GM19193 (cell line): ENCODE results near the gene TCF12.

Source experiments
- POLR2A ChIP-seq: IDR thresholded peaks from 4 replicates; pipeline ENCODE4 v1.6.1; 2011; ENCODE audit not compliant: insufficient read depth, insufficient read length; ENCODE audit errors: extremely low read depth

Gene TCF12

DNA sequence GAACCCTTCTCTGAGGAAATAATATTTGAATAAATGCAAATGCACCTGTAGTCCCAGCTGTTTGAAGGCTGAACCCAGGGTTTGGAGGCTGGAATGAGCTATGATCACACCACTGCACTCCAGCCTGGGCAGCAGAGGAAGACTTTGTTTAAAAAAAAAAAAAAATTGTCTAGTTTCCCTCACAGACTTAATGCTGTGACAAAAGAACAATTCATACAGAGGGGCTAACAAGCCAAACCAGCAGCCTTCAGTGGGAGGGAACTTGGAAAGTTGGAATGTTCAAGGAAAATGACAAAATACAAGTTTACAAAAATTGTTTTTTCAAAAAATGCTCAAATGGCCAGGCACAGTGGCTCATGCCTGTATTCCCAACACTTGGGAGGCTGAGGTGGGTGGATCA lies 229.8 kb downstream of the TCF12 start:
- TF ChIP-seq POLR2A, result no peak

DNA sequence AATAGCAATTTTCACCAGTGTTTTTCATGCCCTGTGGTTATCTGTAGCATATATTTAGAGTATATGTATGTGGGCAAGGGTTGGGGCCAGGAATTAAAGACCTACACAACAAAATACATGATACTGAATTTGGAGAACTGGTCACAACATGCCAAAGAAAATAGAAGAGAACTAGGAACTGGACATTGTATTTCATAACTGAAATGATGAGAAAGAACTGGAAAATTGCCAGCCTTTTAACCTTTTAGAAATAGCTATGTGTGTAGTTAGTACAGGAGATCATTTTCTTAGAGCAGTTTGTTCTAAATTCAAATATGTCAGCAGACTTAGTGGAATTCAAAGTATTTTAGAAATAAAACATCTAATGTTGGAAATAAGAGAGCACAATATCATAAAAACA lies 230.8 kb downstream of the TCF12 start:
- TF ChIP-seq POLR2A, result no peak

DNA sequence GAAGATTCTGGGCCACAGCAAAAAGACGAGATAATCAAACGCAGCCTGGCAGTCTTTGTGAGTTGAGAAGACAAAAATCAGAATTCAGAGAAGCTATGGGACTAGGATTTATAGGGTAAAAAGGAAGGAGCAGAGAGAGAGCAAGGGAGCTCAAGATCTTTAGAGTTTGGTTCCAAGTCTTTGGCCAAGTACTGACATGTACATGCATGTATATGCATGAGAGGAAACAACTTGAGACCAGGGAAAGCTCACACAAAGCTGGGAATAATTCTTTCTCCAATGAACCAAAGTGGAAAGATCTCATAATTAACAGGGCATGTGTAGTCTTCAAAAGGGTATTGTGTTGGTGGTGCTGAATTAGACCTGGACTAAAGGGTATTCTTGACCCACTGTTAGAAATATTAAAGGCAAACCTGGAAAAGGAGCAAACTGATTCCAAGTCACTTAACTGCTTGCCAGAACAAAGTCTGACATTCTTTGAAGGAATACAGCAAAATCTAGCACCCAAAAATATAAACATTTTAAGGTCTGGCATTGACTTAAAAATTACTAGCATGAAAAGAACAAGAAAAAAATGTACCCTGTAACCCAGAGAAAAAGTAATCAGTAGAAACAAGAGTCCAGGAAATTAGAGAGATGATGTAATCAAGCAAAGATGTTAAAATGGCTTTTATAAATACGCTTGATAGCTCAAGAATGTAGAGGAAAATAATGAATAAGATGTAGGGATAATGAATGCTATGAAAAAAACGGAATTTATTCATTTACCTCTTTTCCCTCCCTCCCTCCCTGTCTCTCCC lies 231.8 kb downstream of the TCF12 start:
- TF ChIP-seq POLR2A, result no peak

DNA sequence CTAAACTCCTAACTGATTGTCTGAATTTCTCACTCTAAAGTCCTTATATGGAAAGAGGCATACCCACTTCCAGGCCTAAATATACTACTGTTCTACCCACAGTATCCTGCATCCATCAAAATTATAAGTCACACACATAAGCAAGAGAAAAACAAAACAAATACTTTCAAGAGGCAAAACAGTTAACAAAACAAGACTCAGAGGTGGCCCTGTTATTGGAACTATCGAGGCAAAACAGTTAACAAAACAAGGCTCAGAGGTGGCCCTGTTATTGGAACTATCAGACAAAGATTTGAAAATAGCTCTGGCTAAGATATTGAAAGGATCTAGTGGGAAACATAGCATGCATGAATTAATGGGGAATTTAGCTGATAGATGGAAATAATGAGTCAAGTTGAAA lies 233.7 kb downstream of the TCF12 start:
- no peak for TF ChIP-seq POLR2A

DNA sequence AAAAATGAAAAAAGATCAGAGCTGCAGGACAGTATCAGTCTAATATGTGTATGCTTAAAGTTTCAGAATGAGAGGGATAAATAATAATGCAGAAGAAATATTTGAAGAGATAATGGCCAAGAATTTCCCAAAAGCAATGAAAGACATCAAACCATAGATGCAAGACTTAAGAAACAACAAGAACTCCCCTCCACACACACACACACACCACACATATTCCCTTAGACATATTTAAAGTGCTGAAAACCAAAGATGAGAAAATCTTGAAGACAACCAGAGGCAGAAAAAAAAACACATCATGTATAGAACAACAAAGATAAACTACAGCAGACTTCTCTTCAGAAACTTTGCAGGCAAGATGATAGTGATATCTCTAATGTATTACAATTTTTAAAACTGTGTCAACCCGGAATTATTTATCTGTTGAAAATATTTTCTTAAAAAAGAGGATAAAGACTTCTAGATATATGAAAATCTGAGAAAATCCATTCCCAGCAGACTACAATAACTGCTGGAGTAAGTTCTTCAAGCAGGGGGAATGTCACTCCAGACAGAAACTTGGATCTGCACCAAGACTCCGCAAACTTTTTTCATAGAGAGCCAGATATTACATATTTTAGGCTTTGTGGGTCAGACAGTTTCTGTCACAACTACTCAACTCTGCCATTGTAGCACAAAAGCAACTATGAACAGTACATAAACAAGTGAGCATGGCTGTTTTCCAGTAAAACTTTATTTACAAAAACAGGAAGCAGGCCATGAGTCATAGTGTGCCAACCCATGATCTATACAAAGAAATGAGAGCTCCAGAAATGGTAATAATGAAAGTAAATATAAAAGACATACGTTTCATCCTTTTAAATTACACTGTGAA lies 234.5 kb downstream of the TCF12 start:
- no peak for TF ChIP-seq POLR2A

DNA sequence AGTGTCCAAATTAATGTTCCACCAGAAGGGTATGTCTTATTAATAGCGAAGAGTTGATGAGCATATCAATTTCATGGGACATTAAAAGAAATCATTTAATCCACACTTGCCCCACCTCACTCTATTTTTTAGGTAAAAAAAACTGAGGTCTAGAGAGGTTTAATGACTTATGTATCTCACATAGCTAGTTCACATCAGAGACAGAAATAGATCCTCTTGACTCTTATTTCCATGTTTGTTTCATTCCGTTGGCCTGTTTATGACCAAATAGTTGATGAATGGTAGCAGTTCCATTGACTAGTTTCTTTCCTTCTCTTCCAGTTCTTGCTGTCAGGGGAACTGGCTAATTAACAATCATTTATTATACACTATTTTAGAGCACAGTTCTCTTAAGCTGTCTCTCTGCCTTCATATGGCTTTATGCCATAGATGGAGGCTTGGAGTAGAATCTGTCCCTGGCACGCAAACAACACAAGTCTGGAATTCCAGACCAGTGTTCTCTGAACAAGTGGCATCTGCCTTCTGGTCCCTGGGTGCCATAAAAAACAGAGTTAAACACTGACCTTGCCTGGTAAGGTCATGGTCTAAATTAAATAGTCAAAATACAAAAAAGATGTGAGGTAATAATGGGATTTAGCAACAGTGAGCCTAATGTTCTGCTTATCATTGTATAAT lies 237.9 kb downstream of the TCF12 start:
- TF ChIP-seq POLR2A, result no peak

DNA sequence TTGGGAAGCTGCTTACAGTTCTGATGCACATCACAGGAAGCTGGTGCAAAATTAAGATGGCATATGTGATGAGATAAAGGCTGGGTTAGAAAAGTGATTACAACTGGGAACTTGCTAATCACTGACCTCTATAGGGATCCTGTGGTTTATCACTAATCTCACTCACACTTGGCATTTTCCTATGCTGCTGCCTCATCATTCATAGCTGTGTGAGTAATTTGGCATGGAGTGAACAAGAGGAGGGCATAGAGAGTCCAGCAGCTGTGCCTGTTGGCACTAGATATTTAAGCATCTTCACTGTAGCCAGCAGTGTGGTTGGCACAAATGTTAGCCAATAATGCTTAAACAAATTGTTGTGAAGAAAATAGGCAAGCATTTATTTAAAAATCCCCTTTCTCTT lies 240.1 kb downstream of the TCF12 start:
- no peak for TF ChIP-seq POLR2A

DNA sequence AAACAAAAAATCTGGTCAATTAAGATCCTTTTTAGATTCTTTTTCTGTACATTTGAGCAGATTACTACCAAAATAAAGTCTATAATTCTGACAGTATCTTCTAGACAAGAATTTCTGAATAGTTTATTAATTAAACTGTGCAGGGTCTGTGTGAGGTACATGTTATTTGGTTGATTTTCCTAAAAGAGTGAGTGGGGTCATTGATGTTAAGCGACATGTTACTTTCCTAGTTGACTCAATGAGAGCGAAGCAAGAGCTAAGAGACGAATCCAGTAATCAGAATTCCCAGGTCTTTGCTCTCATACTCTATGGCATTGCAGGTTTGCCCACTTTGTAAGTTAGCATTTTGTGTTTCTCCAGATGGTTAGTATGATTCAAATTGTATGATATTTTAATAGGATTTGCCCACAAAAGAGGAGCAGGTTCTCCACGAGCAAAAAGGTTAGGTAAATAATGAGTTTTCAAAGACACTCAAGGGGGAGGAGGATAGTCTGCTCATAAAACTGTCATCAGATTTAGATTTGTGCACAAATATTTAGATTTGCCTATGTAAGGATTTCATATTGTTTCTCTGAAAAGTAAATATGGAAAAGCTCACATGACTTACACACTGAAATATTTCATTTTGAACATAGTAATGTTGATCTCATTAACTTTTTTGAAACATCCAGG lies 240.7 kb downstream of the TCF12 start:
- no peak for TF ChIP-seq POLR2A

DNA sequence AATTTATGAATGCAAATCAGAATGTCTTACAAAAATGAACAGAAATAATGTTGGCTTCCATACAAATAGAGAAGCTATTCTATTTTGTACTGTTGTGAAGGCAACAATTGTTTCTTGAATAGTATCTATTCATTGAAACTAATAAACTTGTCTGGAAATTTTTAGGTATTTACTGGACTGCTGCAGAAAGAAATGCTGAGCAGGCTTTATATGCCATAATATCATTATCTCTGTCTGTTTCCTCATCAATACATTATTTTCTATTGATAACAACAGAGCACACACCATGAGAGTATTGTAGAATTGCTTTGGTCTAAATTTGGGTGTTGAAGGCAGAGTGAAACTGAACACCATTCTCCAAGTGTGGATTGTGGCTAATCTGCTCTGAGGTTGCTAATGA lies 241.3 kb downstream of the TCF12 start:
- no peak for TF ChIP-seq POLR2A

DNA sequence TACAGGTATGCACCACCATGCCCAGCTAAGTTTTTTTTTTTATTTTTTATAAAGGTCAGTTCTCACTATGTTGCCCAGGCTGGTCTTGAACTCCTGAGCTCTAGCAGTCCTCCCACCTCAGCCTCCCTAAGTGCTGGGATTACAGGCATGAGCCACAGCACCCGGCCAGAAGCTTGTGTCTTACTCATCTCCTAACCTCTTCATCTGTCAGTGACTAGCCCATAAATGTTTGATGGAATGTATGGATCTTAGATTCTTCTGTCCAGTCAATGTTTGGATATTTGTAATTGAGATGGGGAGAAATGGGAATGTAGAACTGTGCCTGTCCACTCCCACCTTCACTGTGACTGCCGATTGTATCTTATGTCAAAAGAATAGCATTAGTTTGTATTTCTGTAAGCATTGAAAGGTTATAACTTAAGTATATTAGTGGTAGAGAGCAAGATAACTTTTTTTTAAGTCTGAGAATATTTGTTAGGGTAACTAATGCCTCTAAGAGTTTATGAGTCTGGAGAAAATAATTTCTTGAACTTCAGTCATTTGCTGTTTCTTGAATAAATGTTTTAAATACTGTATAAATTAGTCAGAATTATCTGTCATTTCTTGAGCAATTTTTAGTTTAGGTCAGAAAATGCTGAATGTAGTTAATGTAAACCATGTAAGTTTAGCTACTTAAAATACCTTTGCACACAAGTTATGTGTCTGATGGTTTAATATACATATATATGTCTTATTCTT lies 242.5 kb downstream of the TCF12 start:
- TF ChIP-seq POLR2A, result no peak

DNA sequence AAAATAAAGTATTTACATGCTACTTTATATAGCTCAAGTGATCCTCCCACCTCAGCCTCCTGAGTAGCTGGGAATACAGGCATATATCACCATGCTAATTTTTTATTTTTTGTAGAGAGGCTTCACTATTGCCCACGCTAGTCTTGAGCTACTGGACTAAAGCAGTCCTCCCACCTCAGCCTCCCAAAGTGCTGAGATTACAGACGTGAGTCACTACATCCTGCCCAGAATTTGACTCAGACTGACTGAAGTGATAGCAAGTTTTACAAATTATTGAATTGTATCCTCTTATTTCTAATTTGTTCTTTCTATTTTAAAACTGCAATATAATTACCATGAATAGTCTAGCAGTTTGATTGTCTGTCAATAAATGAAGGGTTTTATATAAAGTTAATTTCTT lies 247.5 kb downstream of the TCF12 start:
- no peak for TF ChIP-seq POLR2A

DNA sequence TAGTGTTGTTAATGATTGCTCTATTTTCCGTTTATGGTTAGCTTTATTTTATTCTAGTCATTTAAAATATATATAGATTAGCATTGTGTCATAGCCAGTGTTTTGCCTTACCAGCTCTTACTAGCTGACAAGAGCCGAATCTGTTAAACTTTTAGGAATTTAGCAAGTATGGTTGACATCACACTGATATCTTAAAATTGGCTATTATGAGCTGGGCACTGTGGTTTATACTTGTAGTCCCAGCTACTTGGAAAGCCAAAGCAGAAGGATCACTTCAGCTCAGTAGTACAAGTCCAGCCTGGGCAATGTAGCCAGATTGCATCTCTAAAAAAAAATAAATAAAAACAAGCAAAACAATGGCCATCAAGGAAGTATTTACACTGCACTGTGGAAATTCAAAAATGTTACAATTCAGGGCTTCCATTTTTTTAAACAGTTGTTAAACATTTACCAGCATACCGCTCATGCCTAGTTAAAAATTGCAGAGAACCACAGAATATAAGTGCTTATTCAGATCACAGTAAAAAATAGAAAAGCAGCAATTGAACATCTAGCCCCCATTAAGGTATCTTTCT lies 249.5 kb downstream of the TCF12 start:
- TF ChIP-seq POLR2A, result no peak

DNA sequence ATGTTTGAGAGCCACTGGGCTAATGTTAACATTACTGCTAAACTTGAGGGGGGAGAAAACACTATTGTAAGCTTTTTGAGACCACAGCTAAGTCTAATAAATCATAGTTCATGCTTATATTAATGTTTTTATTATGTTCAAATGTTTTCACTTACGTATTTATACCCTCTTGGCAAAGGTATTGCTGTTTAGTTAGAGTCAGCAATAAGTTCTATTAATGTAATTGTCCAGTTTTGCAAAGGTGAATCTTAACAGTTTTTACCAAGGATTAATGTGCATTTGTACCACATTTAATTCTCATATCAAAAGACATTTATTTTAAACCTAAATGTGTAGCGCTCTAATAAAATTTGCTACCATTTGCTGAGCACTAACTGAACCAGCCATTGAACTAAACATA lies 251.2 kb downstream of the TCF12 start:
- TF ChIP-seq POLR2A, result no peak

DNA sequence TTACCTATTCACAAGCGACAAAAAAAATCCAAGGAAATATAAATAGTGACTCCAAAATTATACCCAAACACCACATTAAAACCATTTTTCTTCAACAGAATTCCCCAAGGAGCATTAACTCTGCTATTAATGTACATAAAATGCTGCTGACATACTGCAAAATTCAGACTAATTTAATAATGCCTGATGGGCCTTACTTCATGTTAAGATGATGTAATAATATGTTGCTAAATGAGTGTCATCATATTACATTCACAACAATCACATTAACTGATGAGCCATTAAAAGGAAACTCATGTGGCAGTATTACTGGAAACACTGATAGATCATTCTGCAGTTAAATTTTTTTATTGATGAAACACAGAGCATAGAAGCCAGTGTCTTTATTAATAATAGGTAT lies 253.0 kb downstream of the TCF12 start:
- TF ChIP-seq POLR2A, result no peak
